HepG2 (cell line): ENCODE measurements around the gene ZNF341. TPM values are rescaled to one million over a fixed set of nuclear protein-coding genes. Genes with fewer than 3 reads are reported as not detected.

ENCODE experiments used
- CCAR2 ChIP-seq: fragments of 200-400 bp; formaldehyde crosslinking; optimal IDR thresholded peaks from 2 replicates; pipeline ENCODE3; 2018; ENCODE audit warnings: low read depth, mild to moderate bottlenecking, low read length, moderate library complexity
- KIAA2018 ChIP-seq: sonication (generic); formaldehyde crosslinking; IDR thresholded peaks from 2 replicates; pipeline ENCODE4 v1.5.0; 2020; ENCODE audit warnings: mild to moderate bottlenecking, missing genetic modification reagents, borderline replicate concordance
- KLF13 ChIP-seq: sonication (generic); formaldehyde crosslinking; IDR thresholded peaks from 2 replicates; pipeline ENCODE4 v1.4.0; 2020; ENCODE audit warnings: mild to moderate bottlenecking, missing genetic modification reagents
- REXO4 ChIP-seq: sonication (generic); formaldehyde crosslinking; IDR thresholded peaks from 2 replicates; pipeline ENCODE4 v1.8.0; 2022; ENCODE audit warnings: missing genetic modification reagents, mild to moderate bottlenecking, borderline replicate concordance
- SIX1 ChIP-seq: sonication (generic); formaldehyde crosslinking; IDR thresholded peaks from 2 replicates; pipeline ENCODE4 v1.4.0; 2020; ENCODE audit warnings: missing genetic modification reagents, borderline replicate concordance
- TAF1 ChIP-seq: sonication (generic); formaldehyde crosslinking; IDR thresholded peaks from 2 replicates; pipeline ENCODE4 v1.4.0; 2020; ENCODE audit warnings: missing genetic modification reagents
- TP53 ChIP-seq: sonication (generic); formaldehyde crosslinking; conservative IDR thresholded peaks from 2 replicates; pipeline ENCODE4 v1.4.0; 2020; ENCODE audit warnings: missing genetic modification reagents
- ZC3H13 ChIP-seq: sonication (generic); formaldehyde crosslinking; IDR thresholded peaks from 2 replicates; pipeline ENCODE4 v1.8.1; 2023; ENCODE audit warnings: mild to moderate bottlenecking, missing genetic modification reagents, moderate library complexity
- ZNF317 ChIP-seq: sonication (generic); formaldehyde crosslinking; IDR thresholded peaks from 2 replicates; pipeline ENCODE4 v1.5.0; 2020; ENCODE audit warnings: mild to moderate bottlenecking, missing genetic modification reagents
- ZNF607 ChIP-seq: sonication (generic); formaldehyde crosslinking; IDR thresholded peaks from 2 replicates; pipeline ENCODE4 v1.5.1; 2020; ENCODE audit warnings: missing genetic modification reagents, mild to moderate bottlenecking, borderline replicate concordance
- ZNF609 ChIP-seq: sonication (generic); formaldehyde crosslinking; IDR thresholded peaks from 2 replicates; pipeline ENCODE4 v1.4.0; 2020; ENCODE audit warnings: mild to moderate bottlenecking, missing genetic modification reagents, borderline replicate concordance
- ZNF7 ChIP-seq: IDR thresholded peaks from 2 replicates; pipeline ENCODE4 v1.6.1; 2016; ENCODE audit warnings: missing biosample characterization, missing genetic modification reagents
- polyA plus RNA-seq, 8 experiments: library from polyadenylated mRNA; depleted of rRNA in 3 of 8; stranded (reverse) in 7 of 8; unstranded in 1 of 8; fragments of >200 nt; fragmentation: Illumina TruSeq in 4 of 8; extraction: Trizol in 4 of 8; gene quantifications; 2 replicates each; pipeline versions ENCODE4 v1.2.1 to v1.2.3, GENCODE V29; 2011 to 2016; ENCODE audit warnings: low read depth in 4 of 8, missing spikeins in 1 of 8, mixed read lengths in 1 of 8; ENCODE audit not compliant: insufficient read depth in 1 of 8
- total RNA-seq, 5 experiments: library from RNA; depleted of rRNA; stranded (reverse); fragments of >200 nt; fragmentation: Illumina TruSeq; extraction: Trizol; gene quantifications; 2 replicates each; pipeline ENCODE4 v1.2.3, GENCODE V29; 2016; ENCODE audit warnings: low read depth in 1 of 5
- TF ChIP-seq, protein P1 (sequence below): sonication (generic); formaldehyde crosslinking; IDR thresholded peaks from 2 replicates; pipeline ENCODE4 v1.4.0; 2020; ENCODE audit warnings: missing genetic modification reagents

Gene ZNF341
- total and polyA plus RNA-seq, 2 of the 13 experiments (the other 11 are each of a cell fraction or from before 2014, with no cell fraction given), result 1.1 to 2.2 TPM

DNA sequence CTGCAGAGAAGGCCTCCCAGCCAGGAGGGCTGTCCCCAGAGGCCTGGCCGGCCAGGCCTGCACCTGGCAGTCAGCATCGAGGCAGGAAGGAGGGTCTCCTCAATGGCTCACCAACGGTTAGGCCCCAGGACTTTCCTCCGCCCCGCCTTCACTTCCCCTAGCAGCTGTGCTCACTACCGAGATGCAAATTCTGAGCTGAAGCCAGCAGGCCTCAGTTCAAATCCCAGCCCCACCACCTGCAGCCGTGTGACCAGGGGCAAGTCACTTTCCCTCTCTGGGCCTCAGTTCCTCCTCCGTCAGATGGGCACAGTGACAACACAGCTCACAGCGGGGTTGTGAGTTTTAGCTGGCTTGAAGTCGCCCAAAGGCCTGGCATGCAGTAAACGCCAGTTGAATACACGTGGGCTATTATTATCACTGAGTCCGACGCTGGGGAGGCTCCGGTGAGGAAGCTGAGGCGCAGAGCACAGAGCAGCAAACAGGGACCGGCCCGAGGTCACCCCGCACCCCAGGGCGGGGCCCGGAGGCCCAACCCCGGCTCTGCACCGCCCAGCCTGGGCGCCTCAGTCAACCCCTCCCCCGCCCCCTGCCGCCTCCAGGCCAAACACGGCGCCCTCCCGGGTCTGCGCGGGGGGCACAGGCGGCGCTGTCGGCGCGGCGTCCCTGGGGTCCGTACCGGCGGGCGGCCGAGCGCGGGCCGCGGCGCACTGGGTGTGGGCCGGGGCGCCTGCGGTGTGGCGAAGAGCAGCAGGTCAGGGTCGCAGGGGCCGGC, 46.3 kb upstream of the ZNF341 start (continued):
- TF ChIP-seq ZNF609 (0 out of 2 replicates have a peak, but pooled peaks have one; percentile 32), KIAA2018 (CRISPR knock-in tag) (no peak), ZNF317 (0 out of 2 replicates have a peak, but pooled peaks have one; percentile 36), ZNF607 (CRISPR knock-in tag) (no peak), KLF13 (peak; percentile 94; the same call in 1 of the 2 replicates), REXO4 (no peak), SIX1 (CRISPR knock-in tag) (no peak), TP53 (CRISPR knock-in tag) (no peak), ZC3H13 (0 out of 2 replicates have a peak, but pooled peaks have one; percentile 3), ZNF7 (CRISPR knock-in tag) (no peak), TAF1 (CRISPR knock-in tag) (peak; percentile 20), CCAR2 (no peak)
- TF ChIP-seq, protein P1, sequence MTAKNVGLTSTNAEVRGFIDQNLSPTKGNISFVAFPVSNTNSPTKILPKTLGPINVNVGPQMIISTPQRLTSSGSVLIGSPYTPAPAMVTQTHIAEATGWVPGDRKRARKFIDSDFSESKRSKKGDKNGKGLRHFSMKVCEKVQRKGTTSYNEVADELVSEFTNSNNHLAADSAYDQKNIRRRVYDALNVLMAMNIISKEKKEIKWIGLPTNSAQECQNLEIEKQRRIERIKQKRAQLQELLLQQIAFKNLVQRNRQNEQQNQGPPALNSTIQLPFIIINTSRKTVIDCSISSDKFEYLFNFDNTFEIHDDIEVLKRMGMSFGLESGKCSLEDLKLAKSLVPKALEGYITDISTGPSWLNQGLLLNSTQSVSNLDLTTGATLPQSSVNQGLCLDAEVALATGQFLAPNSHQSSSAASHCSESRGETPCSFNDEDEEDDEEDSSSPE (CRISPR knock-in tag), result peak; percentile 50; the same call in 1 of the 2 replicates
